Transverse colon (tissue), 4 donors: ENCODE measurements around the gene TLE3. TPM values are rescaled to one million over a fixed set of nuclear protein-coding genes. Genes with fewer than 3 reads are reported as not detected.

Experiments
- DNase-seq: peaks from one replicate; pipeline ENCODE4 v3.0.0-alpha.2; 2019
- H3K27ac ChIP-seq, 4 donors: fragments of 200-600 bp; sonication (generic); 2 replicates each; pipeline ENCODE4 v1.5.1; 2016 to 2018; ENCODE audit warnings: inconsistent platforms in 4 of 4
- H3K27me3 ChIP-seq: fragments of 200-600 bp; sonication (generic); 2 replicates; pipeline ENCODE4 v1.5.1; 2017; ENCODE audit warnings: inconsistent platforms
- H3K36me3 ChIP-seq, 4 donors: fragments of 200-600 bp; sonication (generic); 2 replicates each; pipeline ENCODE4 v1.5.1; 2017 to 2019; ENCODE audit warnings: inconsistent platforms in 4 of 4
- H3K4me1 ChIP-seq, 4 donors: fragments of 200-600 bp; sonication (generic); 2 replicates each; pipeline ENCODE4 v1.5.1; 2017 to 2020; ENCODE audit warnings: inconsistent platforms in 4 of 4
- H3K4me3 ChIP-seq, 4 donors: fragments of 200-600 bp; sonication (generic); 1 replicate in 1 of 4; 2 replicates in 3 of 4; pipeline versions ENCODE4 v1.5.1 to v1.6.1; 2017 to 2019; ENCODE audit warnings: inconsistent platforms in 4 of 4
- H3K9me3 ChIP-seq, 2 donors: fragments of 200-600 bp; sonication (generic); 2 replicates each; pipeline ENCODE4 v1.5.1; 2017 to 2019; ENCODE audit warnings: inconsistent platforms in 2 of 2
- CTCF ChIP-seq, 5 experiments: fragments of 200-600 bp in 3 of 5; fragments of 450-650 bp in 2 of 5; sonication (generic) in 3 of 5; IDR thresholded peaks; 1 replicate in 2 of 5; 2 replicates in 3 of 5; pipeline ENCODE4 v1.5.1; 2016 to 2017; ENCODE audit warnings: antibody characterized with exemption in 5 of 5, inconsistent platforms in 3 of 5, mild to moderate bottlenecking in 2 of 5, moderate library complexity in 1 of 5
- EP300 ChIP-seq: sonication (generic); formaldehyde crosslinking; IDR thresholded peaks from one replicate; pipeline ENCODE4 v1.6.1; 2017; ENCODE audit warnings: antibody characterized with exemption, low read depth
- POLR2A ChIP-seq: fragments of 450-650 bp; IDR thresholded peaks from one replicate; pipeline ENCODE4 v1.6.1; 2016; ENCODE audit warnings: antibody characterized with exemption, mild to moderate bottlenecking, moderate library complexity
- POLR2AphosphoS5 ChIP-seq, 3 donors: sonication (generic); formaldehyde crosslinking; IDR thresholded peaks; one replicate each; pipeline ENCODE4 v1.6.1; 2016; ENCODE audit warnings: antibody characterized with exemption in 3 of 3
- WGBS, 2 donors: methylation state at CpG; one replicate each; pipeline ENCODE4 v1.1.5; 2018; ENCODE audit warnings: low coverage in 1 of 2; 5-methylcytosine and 5-hydroxymethylcytosine counted together
- in situ Hi-C, 4 donors: fragments of 200-750 bp; cut with MboI; loops; one replicate each; pipeline versions ENCODE4 v1.15.0 to v1.15.1; 2017; ENCODE audit warnings: low sequenced_read_pairs in 3 of 4, low pct_ligation_motif_present in 1 of 4, low pct_unique_long_range_greater_than_20kb in 1 of 4
- intact Hi-C: fragments of 100-400 bp; cut with DNase I; formaldehyde crosslinking; loops from one replicate; pipeline ENCODE4 v1.15.1; 2023; ENCODE audit warnings: low total_unique reads
- total RNA-seq, 4 donors: library from RNA; depleted of rRNA; stranded (reverse); fragments of >200 nt; gene quantifications; one replicate each; pipeline ENCODE4 v1.1.0, GENCODE V29; 2016

TLE3 gene
- total RNA-seq, 4 donors from 2014 or later, result 49.8 to 223 (median 114) TPM

- no peak for TF ChIP-seq POLR2A
- no peak for TF ChIP-seq POLR2AphosphoS5 (IDR thresholded peaks at IDR 0.05)
- TF ChIP-seq CTCF (IDR thresholded peaks at IDR 0.05), result no peak
- TF ChIP-seq EP300, result no peak
- no peak overlapping the region for H3K27ac ChIP-seq
- no peak for DNase-seq
- peaks cover 5 to 19% (median 11%) of the 10 kb centered on the region in 4 donors for H3K4me1 ChIP-seq
- in situ Hi-C loops, result no loop called here
- H3K4me3 ChIP-seq, result no peak overlapping the region
- 62 to 80% methylated on average over 5 of the region's 5 CpGs for WGBS, 2 donors
- no peaks in the 10 kb centered on the region for H3K27me3 ChIP-seq
- no peaks in the 10 kb centered on the region for H3K9me3 ChIP-seq
- no peaks in the 10 kb centered on the region for H3K36me3 ChIP-seq
- intact Hi-C loops, result no loop called here
Measured at GRCh38 chr15:70145261-70145660, 47.5 kb upstream of the TLE3 start.

- Histone ChIP-seq H3K27ac (no peak overlapping the region), H3K9me3 (no peaks in the 10 kb centered on the region), H3K4me3 (no peak overlapping the region), H3K27me3 (no peaks in the 10 kb centered on the region), H3K4me1 (peaks cover 5 to 23% (median 14%) of the 10 kb centered on the region in 4 donors), H3K36me3 (no peaks in the 10 kb centered on the region)
- DNase-seq, result no peak
- TF ChIP-seq POLR2AphosphoS5 (IDR thresholded peaks at IDR 0.05), result no peak
- TF ChIP-seq POLR2A, result no peak
- TF ChIP-seq CTCF (IDR thresholded peaks at IDR 0.05), result no peak
- no peak for TF ChIP-seq EP300
- WGBS, 2 donors, result 62 to 77% methylated on average over 5 to 24 of the region's 24 CpGs
- in situ Hi-C loops, result no loop called here
- intact Hi-C loops, result no loop called here
Measured at GRCh38 chr15:70142322-70143191, 44.8 kb upstream of the TLE3 start.

- Histone ChIP-seq H3K27ac (no peak overlapping the region), H3K36me3 (no peaks in the 10 kb centered on the region), H3K27me3 (no peaks in the 10 kb centered on the region), H3K4me3 (no peak overlapping the region), H3K4me1 (peaks cover 5 to 23% (median 14%) of the 10 kb centered on the region in 4 donors), H3K9me3 (no peaks in the 10 kb centered on the region)
- no peak for DNase-seq
- intact Hi-C loops, result no loop called here
- in situ Hi-C loops, result no loop called here
- TF ChIP-seq EP300 (no peak), CTCF (IDR thresholded peaks at IDR 0.05) (no peak), POLR2AphosphoS5 (IDR thresholded peaks at IDR 0.05) (no peak), POLR2A (no peak)
Measured at GRCh38 chr15:70142072-70142321, 44.3 kb upstream of the TLE3 start.

- Histone ChIP-seq H3K4me3 (peak overlapping the region in 1 of 4 donors; percentile 20), H3K27ac (no peak overlapping the region), H3K36me3 (no peaks in the 10 kb centered on the region), H3K9me3 (no peaks in the 10 kb centered on the region), H3K27me3 (no peaks in the 10 kb centered on the region), H3K4me1 (peaks cover 5 to 23% (median 14%) of the 10 kb centered on the region in 4 donors)
- intact Hi-C loops, result no loop called here
- TF ChIP-seq POLR2A (no peak), CTCF (IDR thresholded peaks at IDR 0.05) (no peak), POLR2AphosphoS5 (IDR thresholded peaks at IDR 0.05) (no peak), EP300 (no peak)
- 91% methylated on average over 10 of the region's 10 CpGs; no CpG with 5 or more reads in 1 of the 2 donors for WGBS, 2 donors
- DNase-seq, result no peak
- in situ Hi-C loops, result no loop called here
Measured at GRCh38 chr15:70141376-70142071, 43.8 kb upstream of the TLE3 start.
